Cerebellar nuclear complex (tissue), 1 donor: ENCODE measurements around the gene BIN2.
"Not testable (repeated sequence)": the region's sequence is repeated elsewhere in the genome, so short reads cannot be mapped to it uniquely, and the experiment has no call there.

ENCODE experiments used
- DNase-seq, 2 experiments: peaks; one replicate each; lab custom pipeline; 2025; lab: John Stamatoyannopoulos, UW

BIN2 gene

DNA sequence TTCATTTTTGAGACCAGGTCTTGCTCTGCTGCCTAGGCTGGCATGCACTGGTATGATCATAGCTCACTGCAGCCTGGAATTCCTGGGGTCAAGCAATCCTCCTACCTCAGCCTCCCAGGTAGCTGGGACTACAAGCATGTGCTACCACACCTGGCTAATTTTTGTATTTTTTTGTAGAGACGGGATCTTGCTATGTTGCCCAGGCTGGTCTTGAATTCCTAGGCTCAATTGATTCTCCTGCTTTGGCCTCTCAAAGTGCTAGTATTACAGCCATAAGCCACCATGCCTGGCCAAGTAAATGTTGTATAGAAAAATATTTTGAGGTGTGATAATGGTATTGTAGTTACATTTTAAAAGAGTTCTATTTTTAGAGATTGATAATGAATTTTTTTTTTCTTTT is 12.6 kb downstream of the BIN2 start:
- DNase-seq = no peak

- no peak for DNase-seq
Observed at GRCh38 chr12:51307655-51308593, 16.1 kb downstream of the BIN2 start.

DNA sequence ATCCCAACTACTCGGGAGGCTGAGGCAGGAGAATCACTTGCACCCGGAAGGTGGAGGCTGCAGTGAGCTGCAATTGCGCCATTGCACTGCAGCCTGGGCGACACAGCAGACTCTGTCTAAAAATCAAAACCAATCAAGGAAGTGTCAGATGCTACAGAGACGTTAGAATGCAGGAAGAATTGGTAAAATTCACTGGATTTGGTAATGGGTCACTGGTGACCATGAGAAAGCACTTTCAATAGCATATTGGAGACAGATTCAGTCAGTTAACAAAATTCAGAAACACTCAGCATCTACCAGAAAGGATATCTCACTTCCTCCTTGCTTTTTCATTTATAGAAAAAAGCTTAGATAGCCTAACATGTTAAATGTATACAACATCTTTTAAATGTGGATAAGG is 17.5 kb downstream of the BIN2 start:
- DNase-seq = no peak

- not testable (repeated sequence) for DNase-seq
Observed at GRCh38 chr12:51300768-51301167, 23.2 kb downstream of the BIN2 start.

- no peak for DNase-seq
Observed at GRCh38 chr12:51295651-51296050, 28.3 kb downstream of the BIN2 start.

GRCh38 chr12:51294097-51294496 is 29.9 kb downstream of the BIN2 start:
- not testable (repeated sequence) for DNase-seq

DNA sequence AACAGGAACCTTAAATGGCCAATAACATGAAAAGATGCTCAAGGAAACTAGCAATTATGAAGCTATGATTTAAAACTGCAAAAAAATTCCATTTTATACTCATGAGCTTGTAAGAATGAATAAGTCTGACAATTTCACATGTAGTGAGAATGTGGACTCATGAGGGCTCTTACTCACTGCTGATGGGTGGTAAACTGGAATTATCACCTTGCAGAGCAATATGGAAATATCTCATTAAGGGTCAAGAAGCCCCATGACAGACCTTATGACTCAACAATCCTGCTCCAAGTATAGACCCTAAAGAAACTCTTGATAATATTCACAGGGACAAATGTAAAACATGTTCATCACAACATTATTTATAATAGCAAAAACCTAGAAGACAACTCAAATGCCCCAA is 30.3 kb downstream of the BIN2 start:
- no peak for DNase-seq

DNA sequence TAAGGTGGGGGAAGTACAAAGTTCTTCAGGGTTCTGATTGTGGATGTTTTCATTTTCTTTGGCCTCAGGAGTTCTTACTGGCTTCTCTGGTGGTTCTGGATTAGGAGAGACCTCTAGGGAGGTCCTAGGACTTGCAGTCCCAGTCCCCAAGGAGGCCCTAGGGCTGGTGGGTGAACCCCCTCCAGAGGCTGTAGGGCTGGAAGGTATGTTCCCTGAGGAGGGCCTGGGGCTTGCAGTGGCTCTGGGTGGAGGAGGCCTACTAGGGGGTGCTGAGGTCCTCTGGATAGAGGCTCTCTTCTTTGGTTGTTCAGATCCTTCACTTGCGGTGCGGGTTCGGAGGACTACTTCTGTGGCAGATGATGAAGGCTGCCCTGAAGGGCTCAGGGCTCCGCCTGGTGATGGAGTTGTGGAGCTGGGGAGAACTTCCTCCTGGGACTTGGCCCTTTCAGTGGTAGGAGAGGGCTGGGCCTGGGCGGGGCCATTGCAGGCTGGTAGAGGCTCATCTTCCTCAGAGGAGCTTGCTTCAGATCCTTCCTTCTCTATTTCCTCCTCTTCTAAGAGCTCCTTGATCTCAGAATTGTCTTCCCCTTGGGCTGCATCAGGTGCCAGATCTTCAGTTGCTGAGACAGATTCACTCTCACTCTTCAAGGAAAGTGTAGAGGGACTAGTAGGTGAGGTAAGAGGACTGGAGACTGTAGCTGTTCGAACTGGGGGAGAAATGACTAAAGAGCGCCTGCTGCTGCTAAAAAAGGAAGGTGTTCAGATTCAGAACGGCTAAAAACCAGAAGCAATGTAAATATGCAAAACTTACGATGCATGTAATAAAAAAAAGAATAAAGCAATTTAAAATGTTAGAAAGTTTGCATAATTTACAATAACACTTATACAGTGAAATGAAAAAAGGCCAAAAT is 32.1 kb downstream of the BIN2 start:
- DNase-seq = not testable (repeated sequence)

DNA sequence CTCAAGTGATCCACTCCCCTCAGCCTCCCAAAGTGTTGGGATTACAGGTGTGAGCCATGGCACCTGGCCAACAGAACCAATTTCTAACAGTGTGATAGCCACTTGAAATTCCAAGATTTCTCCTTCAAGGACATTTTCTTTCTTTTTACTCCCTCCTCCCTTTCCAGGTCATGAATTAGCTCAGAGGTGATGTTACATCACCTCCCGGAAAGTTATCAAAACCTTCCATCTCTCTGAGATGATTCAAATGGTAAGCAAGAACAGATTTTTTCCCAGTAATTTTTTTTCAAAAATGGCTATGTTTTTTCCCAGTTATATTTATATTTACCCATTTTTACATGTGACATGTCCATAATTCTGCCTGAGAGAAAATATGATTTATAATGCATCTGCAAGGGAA is 38.1 kb downstream of the BIN2 start:
- DNase-seq = no peak

DNA sequence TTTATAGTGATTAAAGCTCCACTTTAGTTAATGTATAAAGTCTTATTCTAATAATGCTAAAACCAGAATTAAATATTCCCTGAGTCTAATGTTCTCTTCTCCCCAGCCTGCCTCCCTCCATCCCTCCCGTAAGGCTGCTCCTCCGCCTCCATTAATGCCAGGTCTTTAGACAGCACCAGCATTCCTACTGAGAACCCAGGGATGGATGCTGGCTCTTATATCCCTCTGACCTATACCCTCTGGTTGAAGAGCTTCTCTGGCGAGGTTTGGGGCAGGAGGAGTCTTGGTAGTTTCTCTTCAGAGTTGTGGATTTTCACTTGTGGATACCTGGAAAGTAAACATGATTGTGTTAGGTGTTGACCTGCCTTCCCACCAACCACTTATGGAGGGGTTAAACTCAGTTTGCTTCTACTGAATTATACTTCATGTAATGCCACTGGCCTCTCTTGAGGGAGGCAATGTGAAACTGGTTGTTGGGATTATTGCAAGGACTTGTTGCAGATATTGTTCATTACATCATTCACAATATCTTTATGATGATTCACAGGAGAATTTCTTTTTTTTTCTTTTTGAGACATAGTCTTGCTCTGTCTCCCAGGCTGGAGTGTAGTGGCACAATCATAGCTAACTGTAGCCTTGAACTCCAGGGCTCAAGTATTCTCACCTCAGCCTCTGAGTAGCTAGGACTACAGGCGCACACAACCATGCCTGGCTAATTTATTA is 42.6 kb downstream of the BIN2 start:
- no peak for DNase-seq

DNA sequence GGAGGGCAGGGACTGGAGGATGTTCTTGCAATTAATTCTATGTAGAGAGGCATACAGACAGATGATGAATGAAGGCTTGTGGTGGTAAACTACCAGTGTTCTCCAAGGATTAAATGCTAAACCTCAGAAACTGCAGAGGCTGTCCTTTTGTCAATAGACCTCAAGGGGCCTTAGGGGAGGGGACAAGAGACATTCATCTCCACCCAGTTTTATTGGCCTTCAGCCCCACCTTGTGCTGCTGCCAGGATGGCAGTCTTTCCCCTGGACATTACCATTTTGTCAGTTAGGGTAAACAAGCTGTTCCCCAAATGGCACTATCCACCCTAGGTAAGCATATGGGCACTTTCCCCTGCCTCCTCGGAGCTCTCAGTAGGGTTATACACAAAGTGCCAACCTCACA is 48.9 kb downstream of the BIN2 start:
- no peak for DNase-seq

DNA sequence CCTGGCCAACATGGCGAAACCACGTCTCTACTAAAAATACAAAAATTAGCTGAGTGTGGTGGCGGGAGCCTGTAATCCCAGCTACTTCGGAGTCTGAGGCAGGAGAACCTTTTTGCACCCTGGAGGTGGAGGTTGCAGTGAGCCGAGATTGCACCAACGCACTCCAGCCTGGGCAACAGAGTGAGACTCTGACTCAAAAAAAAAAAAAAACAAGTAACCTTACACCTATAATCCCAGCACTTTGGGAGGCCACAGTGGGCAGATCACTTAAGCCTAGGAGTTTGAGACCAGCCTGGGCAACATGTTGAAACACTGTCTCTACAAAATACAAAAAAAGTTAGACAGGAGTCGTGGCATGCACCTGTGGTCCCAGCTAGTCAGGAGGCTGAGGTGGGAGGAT is 51.2 kb downstream of the BIN2 start:
- DNase-seq = not testable (repeated sequence)

- no peak for DNase-seq
Observed at GRCh38 chr12:51270951-51271518, 52.9 kb downstream of the BIN2 start.

DNA sequence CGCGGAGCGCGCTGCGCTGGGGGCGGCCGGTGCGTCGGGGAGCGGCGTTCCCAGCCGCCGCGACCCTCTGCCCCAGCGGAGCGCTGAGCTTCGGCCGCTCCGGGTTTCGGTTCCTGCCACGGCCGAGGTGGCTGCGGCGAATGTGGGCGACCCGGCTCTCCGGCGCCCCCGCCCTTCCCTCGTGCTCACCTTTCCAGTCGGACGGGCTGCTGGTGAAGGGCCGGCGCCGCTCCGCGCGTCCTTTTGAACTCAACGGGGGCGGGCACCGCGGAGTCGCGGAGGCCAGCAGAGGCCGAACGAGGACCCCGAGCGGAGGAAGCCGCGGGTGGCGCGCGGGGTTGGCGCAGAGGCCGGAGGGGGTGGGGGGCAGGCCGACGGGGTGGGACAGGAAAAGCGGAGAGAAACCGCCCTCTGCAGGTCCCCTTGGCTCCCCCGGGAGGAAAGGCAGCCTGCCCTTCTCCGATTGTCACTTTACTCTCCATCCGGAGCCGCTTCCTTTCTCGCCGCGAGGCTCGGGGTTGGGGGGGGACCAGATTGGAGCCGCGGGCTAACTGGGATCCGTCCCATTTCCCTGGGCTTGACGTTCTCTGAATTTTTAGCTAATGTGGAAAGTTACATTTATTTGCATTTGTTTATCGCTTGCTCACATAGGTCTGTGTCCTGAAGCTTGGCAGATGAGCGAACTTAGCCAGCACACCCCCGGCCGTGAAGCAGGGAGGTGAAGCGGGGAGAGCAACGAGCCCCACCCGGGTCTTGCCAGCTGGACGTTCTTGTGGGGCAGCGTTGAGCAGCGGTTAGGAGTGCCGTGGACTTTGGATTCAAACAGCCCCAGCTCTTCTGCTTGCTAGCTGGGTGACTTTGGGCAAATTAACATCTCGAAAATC is 53.7 kb downstream of the BIN2 start, which contains the start of gene SMAGP:
SMAGP (minus strand) TSS at position 349 of the 884 bp plus-strand sequence. CDS start 1,137 bp downstream, outside the sequence.
- no peak for DNase-seq

DNA sequence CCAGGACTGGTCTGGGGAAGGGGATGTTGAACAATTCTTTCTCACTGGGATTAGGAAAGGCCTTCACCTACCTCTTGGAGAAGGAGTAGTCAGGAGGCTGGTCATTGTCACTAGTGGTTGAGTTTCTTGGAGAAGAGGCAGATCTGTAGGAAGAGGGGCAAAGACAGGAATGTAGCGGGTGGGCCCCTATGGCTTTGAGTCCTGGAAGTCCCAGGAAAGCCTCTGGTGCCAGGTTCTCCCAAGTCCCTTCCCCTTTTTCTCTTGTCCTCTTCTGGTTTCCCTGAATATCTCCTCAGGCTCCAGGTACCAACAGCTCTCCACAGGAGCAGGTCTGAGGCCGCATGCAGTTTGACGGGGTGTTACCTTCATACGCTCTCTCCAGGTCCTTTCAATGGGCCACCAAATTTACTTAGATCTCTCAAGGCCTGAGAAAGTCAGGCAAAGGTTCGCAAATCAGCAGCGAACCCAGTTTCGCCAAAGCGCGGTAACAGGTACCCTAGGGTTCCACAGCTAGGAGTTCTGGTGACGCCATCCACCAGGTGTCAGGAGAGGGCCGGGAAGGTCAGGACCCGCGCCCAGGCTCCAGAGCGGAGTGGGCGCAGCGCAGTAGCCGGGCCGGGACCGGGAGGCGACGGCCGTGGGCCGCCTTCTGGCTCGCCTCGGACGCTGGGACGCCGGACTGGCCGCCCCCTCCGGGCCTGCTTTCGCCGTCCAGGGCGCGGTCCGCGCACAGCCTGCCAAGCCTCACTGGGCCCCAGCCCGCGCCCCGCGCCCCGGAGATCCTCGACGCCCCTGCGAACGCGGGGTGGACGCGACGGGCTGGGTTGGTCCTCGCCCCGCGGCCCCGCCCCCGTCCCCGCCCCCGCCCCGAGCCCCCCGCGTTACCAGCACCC is 54.6 kb downstream of the BIN2 start:
- DNase-seq = no peak

- DNase-seq = no peak
Observed at GRCh38 chr12:51265024-51265423, 59.0 kb downstream of the BIN2 start.

- no peak for DNase-seq
Observed at GRCh38 chr12:51264297-51264696, 59.7 kb downstream of the BIN2 start.

DNA sequence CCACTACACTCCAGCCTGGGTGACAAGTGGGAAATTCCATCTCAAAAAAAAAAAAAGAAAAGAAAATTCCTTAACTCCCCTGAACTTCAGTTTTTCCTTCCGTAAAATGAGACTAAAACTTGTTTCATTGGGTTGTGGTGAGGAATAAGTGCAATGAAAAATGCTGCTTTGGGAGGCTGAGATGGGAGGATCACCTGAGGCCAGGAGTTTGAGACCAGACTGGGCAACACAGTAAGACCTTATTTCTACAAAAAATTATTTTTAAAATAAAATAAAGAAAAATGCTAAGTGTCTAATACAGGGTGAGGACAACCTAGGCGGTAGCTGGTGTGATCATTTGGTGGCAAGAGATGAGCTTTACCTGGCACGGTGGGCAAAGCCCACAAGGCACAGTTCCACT is 60.6 kb downstream of the BIN2 start:
- DNase-seq = no peak

DNA sequence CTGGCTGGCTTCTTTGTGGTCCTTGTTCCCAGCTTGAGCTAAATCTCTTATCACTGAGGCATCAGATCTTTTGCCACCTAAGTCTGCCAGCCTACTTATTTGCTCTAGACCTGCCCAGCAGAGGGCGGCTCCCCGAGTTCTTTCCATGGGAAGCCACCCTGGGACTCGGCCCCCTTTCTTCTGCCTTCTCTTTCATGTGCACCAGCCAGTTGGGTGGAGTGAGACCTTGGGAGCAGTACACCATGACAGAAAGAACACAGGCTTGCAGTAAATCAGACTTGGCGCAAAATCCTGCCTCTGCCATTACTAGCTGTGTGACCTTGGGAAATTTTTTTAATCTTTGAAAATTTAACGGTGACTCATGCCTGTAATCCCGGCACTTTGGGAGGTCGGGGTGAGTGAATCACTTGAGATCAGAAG is 61.2 kb downstream of the BIN2 start:
- DNase-seq = no peak

DNA sequence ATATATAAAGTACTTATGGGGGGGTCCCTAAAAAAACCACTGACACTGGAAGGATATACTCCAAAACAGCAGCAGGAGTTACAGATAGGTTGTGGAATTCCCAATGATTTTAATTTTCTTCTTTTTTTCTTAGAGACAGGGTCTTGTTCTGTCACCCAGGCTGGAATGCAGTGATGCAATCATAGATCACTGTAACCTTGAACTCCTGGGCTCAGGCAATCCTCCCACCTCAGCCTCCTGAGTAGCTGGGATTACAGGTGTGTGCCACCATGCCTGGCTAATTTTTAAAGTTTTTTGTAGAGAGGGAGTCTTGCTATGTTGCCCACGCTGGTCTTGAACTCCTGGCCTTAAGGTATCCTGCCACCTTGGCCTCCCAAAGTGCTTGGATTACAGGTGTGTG is 64.4 kb downstream of the BIN2 start:
- not testable (repeated sequence) for DNase-seq
